IMR-90 (cell line): Measurements from ENCODE around the gene ARHGAP24. TPM values are rescaled to one million over a fixed set of nuclear protein-coding genes. Genes with fewer than 3 reads are reported as not detected.

Experiments
- ATAC-seq: fragments of 200-7000 bp; cut with Tn5 transposase; 2 replicates; pipeline ENCODE4 v1.9.1; 2020; ENCODE audit warnings: low read depth, mild to moderate bottlenecking, moderate library complexity
- BruUV-seq: library from RNA; stranded (reverse); fragments of 400-500 nt; replicated peaks from 2 replicates; lab custom pipeline; 2021; lab: Mats Ljungman, UMichigan
- CTCF ChIA-PET: fragments of 300-600 bp; formaldehyde crosslinking; extraction: SDS; loops from one replicate; lab custom pipeline; 2021; ENCODE audit warnings: antibody characterized with exemption; lab: Yijun Ruan, JAX
- POLR2A ChIA-PET: fragments of 300-600 bp; sonication (Branson Sonifier 250); formaldehyde crosslinking; loops from one replicate; lab custom pipeline; 2022; ENCODE audit warnings: antibody characterized with exemption; ENCODE audit not compliant: unreplicated experiment; lab: Charles Lee
- DNase-seq: peaks from one replicate; pipeline ENCODE4 v3.0.0; 2013
- H2AFZ ChIP-seq: replicated peaks from 2 replicates; pipeline ENCODE3; 2013; ENCODE audit warnings: low read length, mild to moderate bottlenecking; ENCODE audit not compliant: poor library complexity
- H2AK5ac ChIP-seq: 2 replicates; pipeline ENCODE4 v1.6.1; 2013; ENCODE audit warnings: low read depth, low read length, inconsistent platforms
- H2AK9ac ChIP-seq: replicated peaks from 2 replicates; pipeline ENCODE3; 2013; ENCODE audit warnings: mild to moderate bottlenecking, low read depth, low read length, moderate library complexity; ENCODE audit not compliant: poor library complexity
- H2BK120ac ChIP-seq: 2 replicates; pipeline ENCODE4 v1.6.1; 2013; ENCODE audit warnings: low read depth, low read length, inconsistent platforms
- H2BK15ac ChIP-seq: 3 replicates; pipeline ENCODE4 v1.6.1; 2013; ENCODE audit warnings: low read depth, low read length, inconsistent platforms
- H2BK20ac ChIP-seq: 2 replicates; pipeline ENCODE4 v1.6.1; 2013; ENCODE audit warnings: low read depth, mild to moderate bottlenecking, inconsistent platforms, low read length, moderate library complexity
- H2BK5ac ChIP-seq: 2 replicates; pipeline ENCODE4 v1.6.1; 2013; ENCODE audit warnings: mild to moderate bottlenecking, low read depth, low read length, inconsistent platforms; ENCODE audit not compliant: poor library complexity, severe bottlenecking
- H3K14ac ChIP-seq: replicated peaks from 2 replicates; pipeline ENCODE4 v1.6.1; 2013; ENCODE audit warnings: low read depth, low read length, inconsistent platforms
- H3K18ac ChIP-seq: 2 replicates; pipeline ENCODE4 v1.6.1; 2013; ENCODE audit warnings: low read depth, low read length, control low read depth
- H3K23ac ChIP-seq: 2 replicates; pipeline ENCODE4 v1.6.1; 2013; ENCODE audit warnings: low read depth, low read length, inconsistent platforms
- H3K27ac ChIP-seq: 2 replicates; pipeline ENCODE4 v1.5.1; 2013; ENCODE audit warnings: mild to moderate bottlenecking, control low read depth, low read length; ENCODE audit not compliant: insufficient read depth
- H3K27me3 ChIP-seq: 2 replicates; pipeline ENCODE4 v1.6.1; 2013; ENCODE audit warnings: low read length; ENCODE audit not compliant: control insufficient read depth, insufficient read depth
- H3K36me3 ChIP-seq: 2 replicates; pipeline ENCODE4 v1.6.1; 2013; ENCODE audit warnings: low read length, mixed read lengths; ENCODE audit not compliant: control insufficient read depth, insufficient read depth
- H3K4ac ChIP-seq: 2 replicates; pipeline ENCODE4 v1.6.1; 2013; ENCODE audit warnings: low read depth, low read length, inconsistent platforms
- H3K4me1 ChIP-seq: 2 replicates; pipeline ENCODE4 v1.6.1; 2013; ENCODE audit warnings: low read length, mixed read lengths; ENCODE audit not compliant: control insufficient read depth, insufficient read depth
- H3K4me2 ChIP-seq: 2 replicates; pipeline ENCODE4 v1.6.1; 2013; ENCODE audit warnings: low read depth, mild to moderate bottlenecking, control low read depth, low read length, moderate library complexity
- H3K4me3 ChIP-seq: 2 replicates; pipeline ENCODE4 v1.5.1; 2013; ENCODE audit warnings: low read depth, mild to moderate bottlenecking, control low read depth, low read length, moderate library complexity; ENCODE audit not compliant: insufficient read depth
- H3K56ac ChIP-seq: 2 replicates; pipeline ENCODE4 v1.6.1; 2013; ENCODE audit warnings: low read length, inconsistent platforms; ENCODE audit not compliant: insufficient read depth; ENCODE audit errors: extremely low read depth
- H3K79me1 ChIP-seq, 2 experiments: 2 replicates each; pipeline ENCODE4 v1.6.1; 2013; ENCODE audit warnings: low read length in 2 of 2, inconsistent platforms in 1 of 2, low read depth in 1 of 2
- H3K9ac ChIP-seq: 2 replicates; pipeline ENCODE4 v1.6.1; 2013; ENCODE audit warnings: low read depth, low read length, control low read depth
- H3K9me1 ChIP-seq: 2 replicates; pipeline ENCODE4 v1.6.1; 2013; ENCODE audit warnings: low read length, inconsistent platforms; ENCODE audit not compliant: insufficient read depth
- H3K9me3 ChIP-seq: 2 replicates; pipeline ENCODE4 v1.6.1; 2013; ENCODE audit warnings: low read length; ENCODE audit not compliant: control insufficient read depth, insufficient read depth
- H4K20me1 ChIP-seq: 2 replicates; pipeline ENCODE4 v1.6.1; 2013; ENCODE audit warnings: low read length, inconsistent platforms; ENCODE audit not compliant: insufficient read depth
- H4K5ac ChIP-seq: 2 replicates; pipeline ENCODE4 v1.6.1; 2013; ENCODE audit warnings: mild to moderate bottlenecking, low read depth, low read length, control low read depth
- H4K8ac ChIP-seq, 2 experiments: 2 replicates each; pipeline ENCODE4 v1.6.1; 2013; ENCODE audit warnings: low read depth in 2 of 2, low read length in 2 of 2, control low read depth in 1 of 2, inconsistent platforms in 1 of 2
- H4K91ac ChIP-seq: 2 replicates; pipeline ENCODE4 v1.6.1; 2013; ENCODE audit warnings: low read depth, low read length, inconsistent platforms; ENCODE audit not compliant: insufficient read depth
- BHLHE40 ChIP-seq: fragments of 150-350 bp; IDR thresholded peaks from 2 replicates; pipeline ENCODE4 v1.6.1; 2016; ENCODE audit warnings: mild to moderate bottlenecking, low read depth, low read length
- CEBPB ChIP-seq: IDR thresholded peaks from 2 replicates; pipeline ENCODE4 v1.6.1; 2012; ENCODE audit warnings: low read depth, low read length, improper control_type of control experiment
- CHD1 ChIP-seq: IDR thresholded peaks from 2 replicates; pipeline ENCODE4 v1.6.1; 2012; ENCODE audit warnings: low read depth, low read length, improper control_type of control experiment
- CTCF ChIP-seq: conservative IDR thresholded peaks from 2 replicates; pipeline ENCODE4 v1.5.1; 2012; ENCODE audit warnings: mild to moderate bottlenecking, low read depth, low read length, improper control_type of control experiment
- ELK1 ChIP-seq: fragments of 150-350 bp; IDR thresholded peaks from 2 replicates; pipeline ENCODE4 v1.6.1; 2016; ENCODE audit warnings: low read depth, mild to moderate bottlenecking, low read length, moderate library complexity, borderline replicate concordance
- FOS ChIP-seq: fragments of 150-350 bp; IDR thresholded peaks from 2 replicates; pipeline ENCODE4 v1.6.1; 2016; ENCODE audit warnings: low read depth, low read length
- MAFK ChIP-seq: IDR thresholded peaks from 2 replicates; pipeline ENCODE4 v1.6.1; 2012; ENCODE audit warnings: low read depth, low read length, improper control_type of control experiment
- MAZ ChIP-seq: IDR thresholded peaks from 2 replicates; pipeline ENCODE4 v1.6.1; 2012; ENCODE audit warnings: low read depth, mild to moderate bottlenecking, low read length, improper control_type of control experiment, moderate library complexity, borderline replicate concordance
- MXI1 ChIP-seq: IDR thresholded peaks from 2 replicates; pipeline ENCODE4 v1.6.1; 2012; ENCODE audit warnings: low read depth, mild to moderate bottlenecking, low read length, moderate library complexity, borderline replicate concordance
- NFE2L2 ChIP-seq: fragments of 150-350 bp; IDR thresholded peaks from 2 replicates; pipeline ENCODE4 v1.6.1; 2016; ENCODE audit warnings: low read depth, mild to moderate bottlenecking, low read length
- POLR2A ChIP-seq: IDR thresholded peaks from 2 replicates; pipeline ENCODE4 v1.6.1; 2012; ENCODE audit warnings: mild to moderate bottlenecking, low read depth, low read length
- RAD21 ChIP-seq: IDR thresholded peaks from 2 replicates; pipeline ENCODE4 v1.6.1; 2012; ENCODE audit warnings: low read length, improper control_type of control experiment
- RCOR1 ChIP-seq: IDR thresholded peaks from 2 replicates; pipeline ENCODE4 v1.6.1; 2012; ENCODE audit warnings: mild to moderate bottlenecking, low read length, improper control_type of control experiment; ENCODE audit not compliant: insufficient replicate concordance
- RFX5 ChIP-seq: IDR thresholded peaks from 2 replicates; pipeline ENCODE4 v1.8.0; 2012; ENCODE audit warnings: low read depth, mild to moderate bottlenecking, low read length, moderate library complexity
- SMC3 ChIP-seq: fragments of 150-350 bp; IDR thresholded peaks from 2 replicates; pipeline ENCODE4 v1.6.1; 2016; ENCODE audit warnings: low read depth, mild to moderate bottlenecking, antibody characterized with exemption, low read length, moderate library complexity
- USF2 ChIP-seq: fragments of 150-350 bp; IDR thresholded peaks from 2 replicates; pipeline ENCODE4 v1.6.1; 2017; ENCODE audit warnings: mild to moderate bottlenecking, antibody characterized with exemption, low read length, low read depth
- WGBS, 2 experiments: methylation state at CpG; one replicate each; pipeline versions ENCODE4 v1.1.5 to v1.1.7; 2013; ENCODE audit warnings: missing lambda C conversion rate in 2 of 2; ENCODE audit not compliant: insufficient read length in 1 of 2; ENCODE audit errors: extremely low coverage in 2 of 2; 5-methylcytosine and 5-hydroxymethylcytosine counted together
- dilution Hi-C: fragments of 300-500 bp; cut with HindIII; formaldehyde crosslinking; loops from one replicate; pipeline ENCODE4 v1.14.3; 2018; ENCODE audit warnings: low sequenced_read_pairs; ENCODE audit not compliant: unreplicated experiment
- in situ Hi-C: fragments of 300-500 bp; cut with MboI; formaldehyde crosslinking; loops from 3 replicates; pipeline ENCODE4 v1.14.3; 2019; ENCODE audit warnings: low sequenced_read_pairs, inconsistent platforms, mixed read lengths
- intact Hi-C: fragments of 100-400 bp; cut with micrococcal nuclease; formaldehyde crosslinking; loops from 2 replicates; pipeline ENCODE4 v1.10.0; 2022
- polyA plus RNA-seq, 3 experiments: library from polyadenylated mRNA; depleted of rRNA; stranded (reverse); fragments of >200 nt; gene quantifications; 2 replicates each; pipeline ENCODE4 v1.2.3, GENCODE V29; 2012; ENCODE audit warnings: low replicate concordance in 1 of 3
- total RNA-seq: library from RNA; depleted of rRNA; stranded (reverse); fragments of >200 nt; gene quantifications from 2 replicates; pipeline ENCODE4 v1.2.3, GENCODE V29; 2012

ARHGAP24 gene
- total and polyA plus RNA-seq, 2 of the 4 experiments (the other 2 are of a cell fraction), result 11.9 to 24.0 TPM

GRCh38 chr4:85788604-85789003 is 313.7 kb downstream of the ARHGAP24 start:
- Histone ChIP-seq H3K4ac (peak overlapping the region; percentile 6; the same call in 1 of the 2 replicates), H4K91ac (no peak overlapping the region), H3K27ac (no peak overlapping the region), H3K4me3 (no peak overlapping the region), H4K5ac (no peak overlapping the region), H3K4me1 (peaks cover 21% of the 10 kb centered on the region), H4K20me1 (no peaks in the 10 kb centered on the region), H3K23ac (peak overlapping the region; percentile 30; the same call in 1 of the 2 replicates), H2BK120ac (peak overlapping the region; percentile 17; the same call in 1 of the 2 replicates), H3K27me3 (no peaks in the 10 kb centered on the region), H3K36me3 (no peaks in the 10 kb centered on the region), H2AFZ (no peak overlapping the region), H3K9ac (no peak overlapping the region), H2AK9ac (no peak overlapping the region), H3K18ac (peak overlapping the region; percentile 70; the same call in 1 of the 2 replicates), H3K14ac (peak overlapping the region; percentile 18; the same call in 1 of the 2 replicates), H3K9me3 (no peaks in the 10 kb centered on the region), H4K8ac (no peak overlapping the region), H2BK5ac (no peak overlapping the region), H3K4me2 (no peak overlapping the region), H2AK5ac (peak overlapping the region; percentile 18; the same call in 1 of the 2 replicates), H3K9me1 (peaks cover 11% of the 10 kb centered on the region), H2BK20ac (peak overlapping the region; percentile 51; the same call in 1 of the 2 replicates), H3K56ac (no peak overlapping the region), H3K79me1 (peaks cover 32 to 56% of the 10 kb centered on the region in 2 experiments), H2BK15ac (peak overlapping the region; percentile 68; the same call in 1 of the 3 replicates)
- DNase-seq (no peak), ATAC-seq (no peak)
- WGBS, 2 experiments, result no CpG with 5 or more reads among the region's 2 CpGs
- dilution Hi-C loops (no loop called here), intact Hi-C loops (no loop called here), in situ Hi-C loops (no loop called here)
- no TSS peak for BruUV-seq
- TF ChIP-seq FOS (no peak), RCOR1 (no peak), CEBPB (no peak), RFX5 (no peak), MXI1 (no peak), MAZ (no peak), SMC3 (no peak), USF2 (no peak), POLR2A (no peak), NFE2L2 (no peak), RAD21 (no peak), ELK1 (no peak), BHLHE40 (no peak), CHD1 (no peak), MAFK (no peak), CTCF (no peak)
- POLR2A ChIA-PET, result no interaction called here
- CTCF ChIA-PET, result interaction anchor here (0.9 to 2.4 kb wide), 2 partner anchors 9 kb away, joined by 4 to 25 read pairs; no protein-coding TSS in a partner anchor
